SK-MEL-5 (cell line): ENCODE measurements around the gene APPL2. TPM values are rescaled to one million over a fixed set of nuclear protein-coding genes. Genes with fewer than 3 reads are reported as not detected.

Experiments used
- DNase-seq: peaks from one replicate; pipeline ENCODE4 v3.0.0-alpha.2; 2016; ENCODE audit warnings: low read depth, low spot score
- in situ Hi-C: cut with HindIII; loops from 2 replicates; pipeline ENCODE4 v1.10.0; 2016; ENCODE audit warnings: low sequenced_read_pairs, high pct_unique_total_duplicates, low pct_unique_long_range_greater_than_20kb
- polyA plus RNA-seq, 2 experiments: library from polyadenylated mRNA; depleted of rRNA; stranded (reverse); fragments of >200 nt; gene quantifications; 2 replicates each; pipeline ENCODE4 v1.2.3, GENCODE V29; 2015
- total RNA-seq: library from RNA; depleted of rRNA; stranded (reverse); fragments of >200 nt; shearing (Covaris generic); gene quantifications from 2 replicates; pipeline ENCODE4 v1.2.3, GENCODE V29; 2014; rRNA removed

Gene APPL2, protein sequence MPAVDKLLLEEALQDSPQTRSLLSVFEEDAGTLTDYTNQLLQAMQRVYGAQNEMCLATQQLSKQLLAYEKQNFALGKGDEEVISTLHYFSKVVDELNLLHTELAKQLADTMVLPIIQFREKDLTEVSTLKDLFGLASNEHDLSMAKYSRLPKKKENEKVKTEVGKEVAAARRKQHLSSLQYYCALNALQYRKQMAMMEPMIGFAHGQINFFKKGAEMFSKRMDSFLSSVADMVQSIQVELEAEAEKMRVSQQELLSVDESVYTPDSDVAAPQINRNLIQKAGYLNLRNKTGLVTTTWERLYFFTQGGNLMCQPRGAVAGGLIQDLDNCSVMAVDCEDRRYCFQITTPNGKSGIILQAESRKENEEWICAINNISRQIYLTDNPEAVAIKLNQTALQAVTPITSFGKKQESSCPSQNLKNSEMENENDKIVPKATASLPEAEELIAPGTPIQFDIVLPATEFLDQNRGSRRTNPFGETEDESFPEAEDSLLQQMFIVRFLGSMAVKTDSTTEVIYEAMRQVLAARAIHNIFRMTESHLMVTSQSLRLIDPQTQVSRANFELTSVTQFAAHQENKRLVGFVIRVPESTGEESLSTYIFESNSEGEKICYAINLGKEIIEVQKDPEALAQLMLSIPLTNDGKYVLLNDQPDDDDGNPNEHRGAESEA
- 34.4 and 37.3 TPM in 2 replicates for total RNA-seq
- polyA plus RNA-seq (2015; cell fraction: cytosol; rRNA removed) = 27.0 and 34.5 TPM in 2 replicates
- polyA plus RNA-seq (2015; cell fraction: nucleus; rRNA removed) = 77.2 and 83.0 TPM in 2 replicates

DNA sequence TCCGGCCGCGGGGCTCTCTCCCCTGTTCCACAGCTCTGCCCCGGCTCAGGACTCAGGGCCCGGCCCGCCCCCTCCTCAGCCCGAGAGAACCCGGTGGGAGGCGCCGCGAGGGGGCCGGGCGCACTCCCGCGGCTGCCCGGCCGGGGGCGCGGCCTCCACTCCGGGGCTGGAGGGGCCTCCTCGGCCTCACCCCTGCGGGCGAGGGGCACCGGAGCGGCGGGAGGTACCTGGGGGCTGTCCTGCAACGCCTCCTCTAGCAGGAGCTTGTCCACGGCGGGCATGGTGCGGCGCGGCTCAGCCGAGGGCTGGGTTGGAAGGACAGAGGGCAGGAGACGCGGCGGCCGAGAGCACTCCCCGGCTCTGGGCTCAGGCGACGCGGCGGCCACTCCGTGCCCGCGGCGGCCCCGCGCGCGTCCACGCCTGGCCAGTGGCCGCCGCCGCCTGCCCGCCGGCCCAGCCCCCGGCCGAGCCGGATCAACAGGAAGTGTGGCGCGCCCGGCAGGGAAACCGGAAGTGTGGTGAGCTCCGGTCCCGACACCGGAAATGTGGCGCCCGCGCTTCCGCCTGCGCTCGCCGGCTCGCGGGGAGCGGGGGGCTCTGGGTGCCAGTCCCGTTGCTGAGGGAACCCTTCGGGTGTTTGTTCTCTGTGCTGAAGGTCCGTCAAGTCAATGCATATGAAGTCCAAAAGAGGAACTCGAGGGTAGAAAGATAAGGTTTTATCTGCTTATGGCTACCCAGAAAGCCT is at the start of gene APPL2:
Gene APPL2, minus strand, starts transcription at position 443 of the 745 bp plus-strand sequence. Its CDS starts 162 bp downstream, at position 281.
- in situ Hi-C loops = no loop called here
- DNase-seq = peak; percentile 87

DNA sequence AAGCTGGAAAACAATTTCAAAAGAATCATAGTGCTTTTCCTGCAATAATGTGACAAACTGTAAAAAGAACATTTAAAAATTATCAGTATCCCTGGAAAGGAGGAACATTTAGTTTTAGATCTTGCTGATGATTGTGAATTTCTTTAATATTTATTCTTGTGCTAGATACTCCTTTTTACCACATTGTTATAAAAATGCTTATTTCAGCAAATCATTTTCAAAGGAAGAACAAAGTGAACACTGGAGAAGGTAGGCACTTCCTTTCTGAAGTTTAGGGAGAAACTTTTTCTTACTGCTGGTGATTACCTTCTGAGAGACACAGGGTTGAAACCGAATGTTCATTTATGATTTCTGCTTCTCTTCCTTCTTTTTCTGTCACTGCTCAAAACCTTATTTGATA is 49.4 kb upstream of the APPL2 start:
- no peak for DNase-seq
- in situ Hi-C loops = no loop called here

DNA sequence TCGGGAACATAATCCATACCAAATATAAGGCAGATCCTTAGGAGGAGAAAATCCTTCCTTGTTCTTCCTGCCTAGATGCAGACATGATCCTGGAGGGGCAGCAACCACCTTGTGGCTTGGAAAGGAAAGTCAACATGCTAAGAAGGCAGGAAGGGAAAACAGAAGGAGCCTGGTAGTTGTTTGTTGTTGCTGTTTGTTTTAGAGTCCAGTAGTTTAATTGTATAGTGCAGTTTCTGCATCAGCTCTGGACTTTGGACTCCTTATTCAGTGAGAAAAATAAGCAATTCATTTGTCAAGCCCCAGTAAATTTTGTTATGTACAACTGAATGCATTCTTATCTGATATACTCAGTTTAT is 45.7 kb upstream of the APPL2 start:
- no peak for DNase-seq
- in situ Hi-C loops = no loop called here

DNA sequence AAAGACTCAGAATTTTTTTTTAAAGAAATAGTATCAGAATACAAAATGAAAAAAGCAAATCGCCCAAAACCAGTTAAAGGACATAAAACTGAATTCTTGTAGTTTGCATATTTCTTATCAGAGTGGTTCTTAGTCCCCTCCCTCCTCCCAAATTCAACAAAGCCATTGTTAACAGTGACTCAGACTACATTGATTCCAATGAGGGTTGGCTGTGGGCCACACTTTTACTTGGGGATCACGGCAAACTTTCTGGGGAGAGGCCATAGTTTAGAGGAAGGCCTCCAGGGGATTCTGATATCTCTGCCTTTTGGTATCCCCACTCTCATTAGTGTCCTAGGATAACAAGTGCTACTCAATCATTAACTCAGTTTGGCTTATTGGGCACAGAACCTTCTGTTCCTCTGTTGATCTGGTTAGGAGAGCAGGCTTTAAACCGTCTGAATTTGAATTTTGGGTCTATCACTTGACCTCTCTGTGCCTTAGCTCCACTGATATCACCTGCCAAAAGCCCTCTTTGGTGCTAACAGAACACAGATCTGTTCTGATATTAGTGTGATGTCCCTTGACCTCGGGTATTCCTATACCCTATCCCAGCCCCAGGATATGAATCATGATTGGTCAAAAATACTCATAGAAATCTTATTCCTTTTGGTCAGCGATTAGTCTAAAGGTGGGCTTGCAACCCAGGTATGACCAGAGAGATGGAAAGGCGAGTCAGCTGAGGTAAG is 45.2 kb upstream of the APPL2 start:
- no peak for DNase-seq
- in situ Hi-C loops = no loop called here

DNA sequence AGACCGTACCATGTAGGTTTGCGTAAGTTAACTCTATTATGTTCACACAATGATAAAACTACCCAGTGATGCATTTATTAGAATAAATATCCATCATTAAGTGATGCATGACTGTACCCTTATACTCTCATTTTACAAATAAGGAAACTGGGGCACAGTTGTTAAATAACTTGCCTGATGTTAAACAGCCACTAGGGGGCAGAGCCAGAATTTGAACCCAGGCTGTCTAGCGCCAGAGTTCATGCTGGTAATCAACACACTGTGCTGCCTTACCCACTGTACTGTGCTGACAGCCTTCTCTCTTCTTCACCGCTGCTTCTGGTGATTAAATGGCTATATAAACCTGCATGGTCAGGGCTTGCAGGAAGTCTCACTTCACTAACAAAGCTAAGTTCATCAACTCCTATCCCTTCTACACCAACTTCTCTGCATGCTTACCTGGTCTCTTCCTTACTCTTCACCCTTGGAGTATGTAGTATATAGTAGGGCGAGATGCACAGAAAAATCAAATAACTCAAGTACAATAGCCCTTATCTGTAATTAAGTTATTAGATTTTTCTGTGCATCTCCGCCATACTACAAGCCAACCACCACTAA is 43.6 kb upstream of the APPL2 start:
- DNase-seq = peak; percentile 58
- in situ Hi-C loops = no loop called here

DNA sequence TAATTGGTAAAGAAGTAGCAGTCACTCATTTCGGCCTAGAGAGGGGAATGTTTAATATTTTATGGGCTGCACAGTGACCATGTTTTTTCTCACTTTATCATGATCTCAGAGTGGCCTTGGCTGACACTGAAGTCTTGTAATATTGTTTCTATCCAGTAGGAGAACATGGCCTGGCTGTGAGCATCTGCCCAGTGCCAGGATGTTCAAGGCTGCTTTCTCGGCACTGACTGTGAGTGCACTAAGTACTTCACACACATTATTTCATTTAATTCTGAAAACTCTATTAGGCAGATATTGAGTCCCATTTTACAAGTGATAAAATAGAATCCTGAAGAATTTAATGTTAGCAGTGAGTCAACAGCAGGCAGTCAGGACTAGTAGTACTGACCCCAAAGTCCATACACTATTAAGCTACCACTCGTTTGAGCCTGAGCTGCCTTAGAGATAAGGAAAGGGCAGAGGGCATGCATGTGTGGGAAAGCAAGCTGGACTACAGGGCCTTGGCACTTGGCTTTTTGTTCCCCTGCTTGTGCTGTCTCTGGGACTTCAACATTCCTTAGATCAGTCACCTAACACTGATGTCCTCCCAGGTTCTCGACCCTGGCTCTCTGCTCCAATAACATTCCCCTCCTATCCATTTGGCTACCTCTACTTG is 42.2 kb upstream of the APPL2 start:
- in situ Hi-C loops = no loop called here
- peak; percentile 37 for DNase-seq

DNA sequence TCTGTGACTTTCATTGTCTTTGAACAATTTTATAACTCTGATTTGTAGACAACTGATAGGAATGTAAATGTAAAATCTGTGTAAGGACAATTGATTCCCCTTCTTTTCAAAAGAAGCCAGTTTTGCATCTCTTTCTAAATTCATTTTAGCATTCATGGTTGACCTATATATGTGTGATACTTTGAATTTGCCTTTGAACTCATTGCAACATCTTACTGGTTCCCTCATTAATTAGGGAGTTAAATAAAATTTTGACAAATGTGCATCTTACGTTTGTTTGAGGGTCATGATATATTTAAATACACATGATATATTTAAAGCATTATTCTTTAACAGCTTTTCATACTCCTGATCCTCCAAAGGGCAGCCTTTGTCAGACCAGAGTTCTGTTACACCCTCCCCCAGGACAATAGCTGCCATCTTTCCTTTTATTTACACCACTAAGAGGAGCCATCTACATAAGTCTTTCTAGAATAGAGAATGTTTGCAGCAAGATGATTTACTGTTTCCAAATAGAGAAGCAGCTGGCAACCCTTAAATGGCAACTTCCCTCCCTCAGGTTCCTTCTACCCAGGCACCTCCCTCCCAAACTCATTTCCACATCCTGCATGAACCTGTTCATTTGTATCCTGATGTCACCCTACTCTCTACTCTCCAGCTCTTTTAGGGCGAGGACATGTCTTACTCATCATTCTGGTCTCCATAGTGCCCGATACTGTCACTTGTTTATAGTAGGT is 40.2 kb upstream of the APPL2 start:
- in situ Hi-C loops = no loop called here
- no peak for DNase-seq

DNA sequence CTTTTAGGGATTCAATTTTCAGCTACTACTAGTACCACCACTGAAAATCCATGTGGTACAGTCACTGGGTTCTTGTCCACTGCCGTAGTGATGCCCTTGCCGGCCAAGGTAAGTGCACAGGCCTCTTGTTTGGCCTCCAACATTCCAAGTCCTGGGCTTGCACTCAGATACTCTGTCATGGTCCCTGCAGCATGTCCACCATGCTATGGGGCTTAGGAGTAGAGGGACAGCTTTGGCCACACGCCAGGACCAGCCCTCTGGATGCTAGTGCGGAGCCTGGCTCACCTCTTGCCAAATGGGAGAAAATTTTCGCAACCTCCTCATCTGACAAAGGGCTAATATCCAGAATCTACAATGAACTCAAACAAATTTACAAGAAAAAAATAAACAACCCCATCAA is 38.6 kb upstream of the APPL2 start:
- in situ Hi-C loops = no loop called here
- no peak for DNase-seq

DNA sequence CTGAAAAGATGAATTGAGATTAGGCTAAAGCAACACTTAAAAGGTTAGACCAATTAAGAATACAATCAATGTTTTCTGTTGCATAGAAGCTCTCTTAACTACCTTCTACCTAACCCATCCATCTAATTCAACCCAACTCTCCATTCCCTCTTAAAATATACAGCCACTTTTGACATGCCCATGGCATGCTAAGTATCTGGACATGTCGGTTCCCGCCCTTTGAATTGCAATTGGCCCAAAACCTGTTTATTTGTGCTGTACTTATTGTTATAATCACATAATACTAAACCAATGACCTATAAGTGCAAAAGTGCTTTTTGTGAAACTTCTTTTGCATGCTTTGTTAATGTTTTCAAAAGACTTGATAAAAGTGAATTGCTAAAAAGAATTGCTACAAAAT is 37.6 kb upstream of the APPL2 start:
- in situ Hi-C loops = no loop called here
- DNase-seq = no peak

DNA sequence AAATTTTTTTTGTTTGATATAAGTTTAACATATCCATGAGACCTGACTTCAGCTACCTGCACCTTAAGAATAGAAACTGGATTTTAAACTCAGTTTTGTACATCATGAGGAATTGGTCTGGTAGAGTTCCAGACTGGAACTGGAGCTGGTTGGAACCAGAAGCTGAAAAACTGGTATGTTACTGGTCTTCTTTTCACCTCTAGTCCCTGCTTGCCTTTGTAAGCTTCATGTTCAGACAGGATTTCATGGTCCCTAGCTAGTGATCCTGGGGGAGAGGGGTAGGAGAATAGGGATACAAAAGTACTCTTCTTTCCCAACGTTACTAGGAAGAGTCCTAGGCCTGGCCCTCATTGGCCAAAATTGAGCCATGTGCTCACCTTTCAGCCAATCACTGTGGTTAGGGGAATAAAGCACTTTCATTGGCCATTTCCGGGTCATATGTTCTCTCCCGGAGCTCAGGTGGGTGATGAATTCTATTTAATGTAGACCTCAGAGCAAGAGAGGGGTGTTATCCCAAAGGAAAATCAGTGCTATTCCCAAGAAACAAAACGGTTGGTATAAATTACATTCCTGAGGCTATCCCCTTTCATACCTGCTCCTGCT is 36.9 kb upstream of the APPL2 start:
- in situ Hi-C loops = no loop called here
- DNase-seq = no peak

DNA sequence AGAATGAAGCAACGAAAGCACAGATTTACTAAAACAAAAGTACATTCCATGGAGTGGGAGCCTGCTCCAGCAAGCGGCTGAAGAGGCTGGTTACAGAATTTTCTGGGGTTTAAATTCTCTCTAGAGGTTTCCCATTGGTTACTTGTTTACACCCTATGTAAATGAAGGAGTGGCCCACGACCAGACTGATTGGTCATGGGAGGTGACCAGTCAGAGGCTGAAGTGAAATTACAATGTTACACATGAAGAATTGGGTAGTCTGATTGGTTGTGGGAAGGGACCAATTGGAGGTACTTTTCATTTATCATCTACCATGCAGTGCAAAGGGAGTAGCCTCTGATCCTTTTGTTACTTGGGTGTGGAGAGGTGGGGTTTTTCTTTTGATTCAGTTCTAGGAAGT is 36.2 kb upstream of the APPL2 start:
- no peak for DNase-seq

DNA sequence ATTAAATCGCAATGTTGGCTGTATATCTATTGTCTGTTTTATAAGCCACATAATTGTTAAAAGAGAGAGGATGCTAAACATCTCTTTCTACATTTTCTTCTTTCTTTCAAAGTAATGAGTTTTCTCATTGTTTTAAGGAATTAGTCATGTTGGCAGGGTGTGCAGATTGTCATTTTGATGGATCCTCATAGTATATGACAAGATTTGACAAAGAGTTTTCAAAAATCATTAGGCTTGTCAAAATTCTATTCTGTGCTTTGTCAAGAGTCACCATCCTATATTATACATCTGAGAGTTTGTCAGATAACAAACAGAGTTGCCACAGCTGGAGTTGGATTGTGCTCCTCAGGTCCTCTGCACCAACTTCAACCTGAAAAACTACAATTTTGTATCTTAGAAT is 35.4 kb upstream of the APPL2 start:
- no peak for DNase-seq
- in situ Hi-C loops = no loop called here

More for the DNA sequence above, 36.2 kb upstream of the APPL2 start:
- in situ Hi-C loops = no loop called here

DNA sequence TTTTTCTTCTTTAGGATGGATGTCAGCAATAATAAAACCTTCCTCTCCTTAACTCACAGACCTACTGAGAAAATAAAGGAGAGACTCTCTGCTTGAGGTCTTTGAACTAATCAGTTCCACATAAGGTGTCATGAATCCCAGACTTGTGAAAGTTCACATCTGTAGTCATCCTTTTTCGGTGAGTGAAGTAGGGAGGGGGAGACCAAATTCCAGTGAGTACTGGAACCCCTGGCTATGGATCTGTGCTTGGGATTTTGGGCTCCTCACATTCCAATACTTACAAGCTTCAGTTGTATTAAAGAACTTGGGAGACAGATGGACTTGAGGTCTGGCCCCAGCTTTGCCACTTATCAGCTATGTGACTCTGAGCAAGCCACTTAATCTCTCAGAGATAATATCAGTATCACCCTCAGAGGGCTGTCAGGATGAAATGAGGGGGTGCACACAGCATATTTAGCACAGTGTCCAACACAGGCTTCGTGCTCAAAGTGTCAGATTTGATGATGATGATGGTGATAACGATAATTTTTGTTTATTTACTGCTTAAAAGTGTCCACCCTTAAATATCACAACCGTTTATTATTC is 34.8 kb upstream of the APPL2 start:
- no peak for DNase-seq
- in situ Hi-C loops = no loop called here

DNA sequence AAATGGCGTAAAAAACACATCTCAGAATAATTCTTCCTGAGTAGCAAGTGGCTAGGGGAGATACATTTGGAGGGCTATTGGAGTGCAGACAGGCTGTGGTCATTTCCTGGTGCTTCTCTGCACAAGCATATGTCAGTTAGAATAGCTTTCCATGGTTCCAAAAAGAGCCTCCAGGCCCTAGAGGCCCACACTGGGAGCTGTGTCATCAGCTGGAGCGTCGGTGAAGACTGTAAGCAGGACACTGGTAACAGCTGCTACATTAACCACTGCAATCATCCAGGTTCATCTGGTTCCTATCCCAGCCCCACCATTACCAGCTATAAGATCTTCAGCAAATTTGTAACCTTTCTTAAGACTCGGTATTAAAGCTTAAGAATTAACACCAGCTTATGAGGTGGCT is 31.7 kb upstream of the APPL2 start:
- no peak for DNase-seq
- in situ Hi-C loops = no loop called here

DNA sequence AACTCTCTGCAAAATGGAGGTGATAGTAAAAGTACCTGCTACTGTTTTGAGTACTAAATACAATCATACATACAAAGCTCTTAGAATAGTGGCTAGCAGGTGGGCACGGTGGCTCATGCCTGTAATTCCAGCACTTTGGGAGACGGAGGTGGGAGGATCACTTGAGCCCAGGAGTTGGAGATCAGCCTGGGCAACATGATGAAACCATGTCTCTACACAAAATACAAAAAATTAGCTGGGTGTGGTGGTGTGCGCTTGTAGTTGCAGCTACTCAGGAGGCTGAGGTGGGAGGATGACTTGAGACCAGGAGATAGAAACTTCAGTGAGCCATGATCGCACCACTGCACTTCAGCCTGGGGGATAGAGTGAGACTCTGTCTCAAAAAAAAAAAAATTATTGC is 28.8 kb upstream of the APPL2 start:
- no peak for DNase-seq
- in situ Hi-C loops = no loop called here
